MCF 10A (cell line): ENCODE measurements around the gene TSC2. TPM values are rescaled to one million over a fixed set of nuclear protein-coding genes. Genes with fewer than 3 reads are reported as not detected.
"Not testable (repeated sequence)": the region's sequence is repeated elsewhere in the genome, so short reads cannot be mapped to it uniquely, and the experiment has no call there.

ENCODE experiments used
- BruUV-seq: library from RNA; stranded (reverse); fragments of 400-500 nt; replicated peaks from 2 replicates; lab custom pipeline; 2021; lab: Mats Ljungman, UMichigan
- CTCF ChIA-PET: fragments of 300-600 bp; sonication (Branson Sonifier 250); formaldehyde crosslinking; extraction: SDS; loops from one replicate; lab custom pipeline; 2021; ENCODE audit warnings: antibody characterized with exemption, inconsistent platforms; lab: Yijun Ruan, JAX
- POLR2A ChIA-PET: fragments of 300-600, 350-650 bp; sonication (Branson Sonifier 250); formaldehyde crosslinking; extraction: SDS; loops from one replicate; lab custom pipeline; 2020; ENCODE audit warnings: antibody characterized with exemption, inconsistent platforms; lab: Yijun Ruan, JAX
- DNase-seq: peaks from one replicate; pipeline ENCODE4 v3.0.0-alpha.2; 2018; ENCODE audit not compliant: unreplicated experiment
- H3K27ac Mint-ChIP-seq: one replicate; pipeline ENCODE4 v1.8.0; 2022; ENCODE audit warnings: mild to moderate bottlenecking, low read depth, mixed read lengths; ENCODE audit not compliant: unreplicated experiment
- H3K27me3 Mint-ChIP-seq: one replicate; pipeline ENCODE4 v1.8.0; 2022; ENCODE audit warnings: mixed read lengths; ENCODE audit not compliant: insufficient read depth, unreplicated experiment
- H3K36me3 Mint-ChIP-seq: one replicate; pipeline ENCODE4 v1.8.0; 2022; ENCODE audit warnings: mild to moderate bottlenecking, moderate library complexity, mixed read lengths; ENCODE audit not compliant: insufficient read depth, unreplicated experiment
- H3K4me1 Mint-ChIP-seq: one replicate; pipeline ENCODE4 v1.8.0; 2022; ENCODE audit warnings: mixed read lengths; ENCODE audit not compliant: insufficient read depth, unreplicated experiment
- H3K4me3 Mint-ChIP-seq: one replicate; pipeline ENCODE4 v1.8.0; 2022; ENCODE audit warnings: mild to moderate bottlenecking, moderate library complexity, mixed read lengths; ENCODE audit not compliant: unreplicated experiment
- H3K9me3 Mint-ChIP-seq: one replicate; pipeline ENCODE4 v1.8.0; 2022; ENCODE audit warnings: mixed read lengths; ENCODE audit not compliant: unreplicated experiment
- intact Hi-C: fragments of 100-400 bp; cut with micrococcal nuclease; formaldehyde crosslinking; loops from 2 replicates; pipeline ENCODE4 v1.14.1; 2022
- total RNA-seq: library from RNA; stranded (reverse); gene quantifications from 2 replicates; pipeline ENCODE4 v1.2.3, GENCODE V29; 2022
- TF ChIP-seq, protein P1 (sequence below): fragments of 200-600 bp; IDR thresholded peaks from one replicate; pipeline ENCODE4 v1.8.0; 2022; ENCODE audit warnings: antibody characterized with exemption, mild to moderate bottlenecking; ENCODE audit not compliant: unreplicated experiment

Gene TSC2
- total RNA-seq, 1 experiment from 2014 or later: 99.8 TPM

DNA sequence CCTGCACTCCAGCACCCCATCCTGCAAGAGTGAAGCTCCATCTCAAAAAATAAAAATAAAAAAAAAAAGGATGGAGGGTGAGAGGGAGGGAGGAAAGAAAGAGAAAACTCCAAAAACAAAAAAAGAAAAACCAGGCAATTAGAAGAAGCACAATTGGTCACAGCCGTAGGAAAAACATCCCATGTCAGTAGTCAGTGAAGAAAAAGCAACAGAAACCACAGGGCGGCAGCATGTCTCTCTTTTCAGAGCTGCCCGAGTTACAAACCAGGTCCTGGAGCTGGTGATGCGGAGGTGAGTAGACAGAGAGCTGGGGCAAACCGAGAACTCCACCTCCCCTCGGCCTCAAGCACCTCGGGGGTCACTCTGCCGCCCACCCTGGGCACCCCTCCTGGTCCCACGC lies 73.5 kb downstream of the TSC2 start:
- BruUV-seq, H3K36me3 Mint-ChIP-seq, H3K9me3 Mint-ChIP-seq, H3K27me3 Mint-ChIP-seq, H3K27ac Mint-ChIP-seq: not testable (repeated sequence)
- POLR2A ChIA-PET: interaction anchor here (0.8 to 2.3 kb wide), 6 partner anchors 19 to 33 kb away, joined by 3 to 13 read pairs (median 5); partner anchors contain the start of gene TRAF7
- intact Hi-C loops: loop anchor here (1.0 kb wide), 1 partner anchor 19 kb away; no protein-coding TSS in a partner anchor
- TF ChIP-seq, protein P1, sequence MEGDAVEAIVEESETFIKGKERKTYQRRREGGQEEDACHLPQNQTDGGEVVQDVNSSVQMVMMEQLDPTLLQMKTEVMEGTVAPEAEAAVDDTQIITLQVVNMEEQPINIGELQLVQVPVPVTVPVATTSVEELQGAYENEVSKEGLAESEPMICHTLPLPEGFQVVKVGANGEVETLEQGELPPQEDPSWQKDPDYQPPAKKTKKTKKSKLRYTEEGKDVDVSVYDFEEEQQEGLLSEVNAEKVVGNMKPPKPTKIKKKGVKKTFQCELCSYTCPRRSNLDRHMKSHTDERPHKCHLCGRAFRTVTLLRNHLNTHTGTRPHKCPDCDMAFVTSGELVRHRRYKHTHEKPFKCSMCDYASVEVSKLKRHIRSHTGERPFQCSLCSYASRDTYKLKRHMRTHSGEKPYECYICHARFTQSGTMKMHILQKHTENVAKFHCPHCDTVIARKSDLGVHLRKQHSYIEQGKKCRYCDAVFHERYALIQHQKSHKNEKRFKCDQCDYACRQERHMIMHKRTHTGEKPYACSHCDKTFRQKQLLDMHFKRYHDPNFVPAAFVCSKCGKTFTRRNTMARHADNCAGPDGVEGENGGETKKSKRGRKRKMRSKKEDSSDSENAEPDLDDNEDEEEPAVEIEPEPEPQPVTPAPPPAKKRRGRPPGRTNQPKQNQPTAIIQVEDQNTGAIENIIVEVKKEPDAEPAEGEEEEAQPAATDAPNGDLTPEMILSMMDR: peak; percentile 37
- H3K4me1 Mint-ChIP-seq: peaks cover 19% of the 10 kb centered on the region
- CTCF ChIA-PET: interaction anchor here (0.6 to 4.1 kb wide), 18 partner anchors 11 to 978 kb away, joined by 3 to 41 read pairs (median 4); partner anchors contain the start of genes PGP and ZSCAN10
- H3K4me3 Mint-ChIP-seq: peak overlapping the region; percentile 47
- DNase-seq: peak; percentile 66

DNA sequence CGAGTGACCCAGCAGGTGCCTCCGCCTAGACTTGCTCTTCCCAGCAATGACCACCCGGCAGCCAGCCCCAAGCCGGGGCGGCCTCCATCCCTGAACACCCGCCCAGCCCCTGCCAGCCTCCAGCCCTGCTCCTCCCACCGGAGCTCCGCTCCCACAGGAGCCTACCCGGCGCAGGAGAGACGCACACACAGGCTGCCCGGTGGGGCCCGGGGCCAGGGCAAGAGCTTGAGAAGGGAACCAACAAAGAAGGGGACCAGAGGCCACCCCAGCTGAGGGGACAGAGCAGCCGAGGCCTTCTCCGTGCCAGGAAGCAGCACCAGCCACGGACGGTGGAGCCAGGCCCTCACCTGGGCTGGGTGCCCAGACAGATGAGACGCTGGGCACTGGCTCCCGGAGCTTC lies 74.1 kb downstream of the TSC2 start:
- peak overlapping the region; percentile 47 for H3K4me3 Mint-ChIP-seq
- no peak for DNase-seq
- TF ChIP-seq, protein P1: no peak
- CTCF ChIA-PET: interaction anchor here (0.6 to 4.1 kb wide), 17 partner anchors 15 to 180 kb away, joined by 3 to 41 read pairs (median 4); partner anchors contain the start of gene PGP
- H3K27ac Mint-ChIP-seq: no peak overlapping the region
- H3K36me3 Mint-ChIP-seq: peaks cover 7% of the 10 kb centered on the region
- intact Hi-C loops: loop anchor here (1.0 kb wide), 1 partner anchor 18 kb away; no protein-coding TSS in a partner anchor
- BruUV-seq: no TSS peak
- H3K27me3 Mint-ChIP-seq: no peaks in the 10 kb centered on the region
- H3K9me3 Mint-ChIP-seq: no peaks in the 10 kb centered on the region
- peaks cover 20% of the 10 kb centered on the region for H3K4me1 Mint-ChIP-seq
- POLR2A ChIA-PET: interaction anchor here (0.6 to 2.3 kb wide), 7 partner anchors 18 to 90 kb away, joined by 3 to 13 read pairs (median 4); partner anchors contain the start of gene TRAF7

DNA sequence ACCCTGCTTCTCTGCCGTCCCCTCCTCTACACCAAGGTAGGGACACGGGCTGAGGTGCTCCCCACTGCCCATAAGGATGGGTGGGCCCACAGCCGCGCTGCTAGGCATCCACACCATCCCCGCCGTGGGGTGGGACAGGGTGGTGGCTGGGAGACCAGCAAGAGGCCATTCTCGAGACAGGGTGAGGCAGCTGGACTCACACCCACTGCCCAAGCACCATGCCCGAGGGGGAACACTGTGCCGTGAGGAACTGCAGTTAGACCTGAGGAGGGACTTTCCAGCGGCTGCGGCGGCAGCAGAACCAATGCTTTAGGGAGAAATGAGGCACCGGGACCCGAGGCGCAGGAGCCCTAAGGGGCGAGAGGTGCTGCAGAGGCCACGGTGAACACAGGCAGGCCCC lies 74.6 kb downstream of the TSC2 start:
- intact Hi-C loops: no loop called here
- Mint-ChIP-seq H3K27ac (no peak overlapping the region), H3K36me3 (peaks cover 7% of the 10 kb centered on the region), H3K9me3 (no peaks in the 10 kb centered on the region), H3K4me1 (peaks cover 26% of the 10 kb centered on the region), H3K4me3 (no peak overlapping the region), H3K27me3 (no peaks in the 10 kb centered on the region)
- ChIA-PET POLR2A (interaction anchor here (0.6 to 2.3 kb wide), 5 partner anchors 18 to 90 kb away, joined by 3 to 13 read pairs (median 6); partner anchors contain the start of gene TRAF7), CTCF (interaction anchor here (0.6 to 4.1 kb wide), 9 partner anchors 18 to 181 kb away, joined by 3 to 41 read pairs (median 4); no protein-coding TSS in a partner anchor)
- TF ChIP-seq, protein P1: no peak
- BruUV-seq: no TSS peak
- DNase-seq: no peak

DNA sequence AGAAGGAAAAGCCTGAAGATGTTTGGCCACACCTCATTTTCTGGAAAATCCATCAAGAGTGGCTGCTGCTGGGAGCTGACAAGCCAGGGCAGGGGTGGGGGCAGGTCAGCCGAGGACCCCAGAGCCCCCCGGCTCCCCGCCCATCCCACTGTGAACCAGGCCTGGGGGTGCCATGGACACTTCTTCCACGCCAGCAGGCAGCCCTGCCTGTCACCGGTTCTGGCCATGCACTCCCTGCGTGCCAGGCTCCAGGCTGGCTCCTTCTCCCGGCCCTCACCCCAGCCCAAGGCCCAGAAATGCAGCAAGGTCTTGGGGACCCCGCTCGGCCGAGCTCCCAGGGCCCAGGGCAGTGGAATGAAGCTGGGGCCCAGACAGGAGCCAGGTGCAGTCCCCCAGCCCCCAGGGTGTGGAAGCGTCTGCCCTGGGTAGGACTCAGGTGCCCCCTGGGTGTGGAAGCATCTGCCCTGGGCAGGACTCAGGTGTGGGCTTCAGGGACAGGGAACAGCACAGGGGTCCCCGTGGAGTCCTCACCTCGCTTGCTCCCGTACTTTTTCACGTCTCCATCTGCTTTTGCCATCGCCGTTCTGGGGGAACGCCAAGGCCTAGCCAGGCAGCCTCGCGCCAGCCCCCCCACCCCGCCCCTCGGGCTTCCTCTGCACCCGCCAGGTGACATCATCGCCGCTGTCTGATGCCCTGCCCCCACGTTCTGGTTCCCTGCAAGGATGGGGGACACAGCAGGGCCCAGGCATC lies 75.3 kb downstream of the TSC2 start:
- H3K9me3 Mint-ChIP-seq, H3K27me3 Mint-ChIP-seq, BruUV-seq, H3K4me3 Mint-ChIP-seq, intact Hi-C loops, DNase-seq, H3K27ac Mint-ChIP-seq, H3K36me3 Mint-ChIP-seq: not testable (repeated sequence)
- ChIA-PET POLR2A (interaction anchor here (2.3 kb wide), 1 partner anchor 17 kb away, joined by 13 read pairs; no protein-coding TSS in a partner anchor), CTCF (interaction anchor here (1.7 to 4.1 kb wide), 2 partner anchors 18 to 28 kb away, joined by 3 to 41 read pairs; no protein-coding TSS in a partner anchor)
- peaks cover 26% of the 10 kb centered on the region for H3K4me1 Mint-ChIP-seq

DNA sequence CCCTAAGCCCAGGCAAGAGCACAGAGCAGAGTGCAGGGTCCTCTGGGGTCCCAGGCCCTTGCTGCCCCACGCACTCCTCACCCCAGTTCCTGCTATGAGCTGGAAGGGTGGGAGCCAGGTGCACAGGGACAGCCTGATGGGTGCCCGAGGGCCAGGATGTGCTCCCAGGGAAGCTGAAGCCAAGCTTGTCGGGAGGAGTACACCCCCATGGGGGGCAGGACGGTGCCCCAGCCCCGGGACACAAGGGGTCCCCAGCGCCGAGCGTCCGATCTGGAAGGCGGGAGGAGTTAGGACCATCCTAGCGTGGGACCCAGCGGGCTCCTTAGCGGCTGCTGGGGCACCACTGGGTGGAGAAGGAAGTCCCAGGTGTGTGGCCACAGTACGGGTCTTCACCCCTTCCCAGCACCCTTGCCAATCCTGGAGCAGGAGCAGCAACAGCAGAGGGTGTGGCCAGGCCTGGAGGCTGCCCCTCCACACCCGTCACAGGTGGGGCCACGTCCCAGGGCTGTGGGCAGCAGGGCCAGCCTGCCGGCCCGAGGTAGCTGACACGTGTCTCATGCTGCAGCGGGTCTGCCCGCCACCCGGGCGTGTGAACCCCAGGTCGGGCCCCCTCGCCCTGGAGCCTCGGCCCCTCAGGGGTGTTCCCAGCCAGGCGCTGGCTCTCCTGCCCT lies 76.1 kb downstream of the TSC2 start:
- peaks cover 31% of the 10 kb centered on the region for H3K4me1 Mint-ChIP-seq
- ChIA-PET POLR2A (interaction anchor here (1.1 to 3.2 kb wide), 3 partner anchors 30 to 116 kb away, joined by 5 to 12 read pairs (median 7); partner anchors contain the start of gene TRAF7), CTCF (interaction anchor here (0.6 to 4.1 kb wide), 3 partner anchors 17 to 244 kb away, joined by 3 to 41 read pairs (median 3); no protein-coding TSS in a partner anchor)
- H3K9me3 Mint-ChIP-seq, H3K36me3 Mint-ChIP-seq, BruUV-seq, intact Hi-C loops, H3K27me3 Mint-ChIP-seq: not testable (repeated sequence)
- peak overlapping the region; percentile 60 for H3K4me3 Mint-ChIP-seq
- H3K27ac Mint-ChIP-seq: peak overlapping the region; percentile 79
- DNase-seq: peak; percentile 63

DNA sequence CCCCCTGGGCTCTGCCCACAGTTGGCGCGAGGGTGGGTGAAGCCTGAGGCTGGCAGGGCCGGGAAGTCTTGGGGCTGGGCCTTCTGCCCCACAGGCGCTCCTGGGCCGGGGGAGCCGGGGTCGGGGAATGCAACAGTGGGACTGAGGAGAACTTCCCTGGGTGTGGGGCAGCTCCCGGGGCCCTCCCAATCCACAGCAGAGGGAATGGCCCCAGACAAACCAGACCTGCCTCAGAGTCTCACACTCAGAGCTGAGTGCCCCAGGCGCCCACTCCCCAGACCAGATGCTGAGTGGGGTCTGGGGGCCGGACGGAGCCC lies 76.5 kb downstream of the TSC2 start:
- DNase-seq: peak; percentile 32
- Mint-ChIP-seq H3K4me3 (peak overlapping the region; percentile 60), H3K27ac (peak overlapping the region; percentile 79), H3K4me1 (peaks cover 31% of the 10 kb centered on the region)
- CTCF ChIA-PET: interaction anchor here (0.7 to 1.0 kb wide), 2 partner anchors 16 to 112 kb away, joined by 3 read pairs; no protein-coding TSS in a partner anchor
- intact Hi-C loops, H3K27me3 Mint-ChIP-seq, H3K9me3 Mint-ChIP-seq, BruUV-seq, H3K36me3 Mint-ChIP-seq: not testable (repeated sequence)
- POLR2A ChIA-PET: interaction anchor here (1.1 to 3.2 kb wide), 3 partner anchors 30 to 116 kb away, joined by 5 to 12 read pairs (median 7); partner anchors contain the start of gene TRAF7
